GM10847 (cell line): Measurements from ENCODE around the gene OPALIN.

Experiments used
- POLR2A ChIP-seq: IDR thresholded peaks from 2 replicates; pipeline ENCODE4 v1.6.1; 2011; ENCODE audit not compliant: insufficient read length; ENCODE audit errors: extremely low read depth

Gene OPALIN

GRCh38 chr10:96352582-96352981 lies 6.2 kb downstream of the OPALIN start:
- no peak for TF ChIP-seq POLR2A

- no peak for TF ChIP-seq POLR2A
These were observed 6.8 kb downstream of the OPALIN start for GRCh38 chr10:96352027-96352426.

- no peak for TF ChIP-seq POLR2A
These were observed 12.5 kb downstream of the OPALIN start for GRCh38 chr10:96346295-96346694.

- TF ChIP-seq POLR2A: no peak
These were observed 13.6 kb downstream of the OPALIN start for GRCh38 chr10:96345222-96345621.

- no peak for TF ChIP-seq POLR2A
These were observed 14.6 kb downstream of the OPALIN start for GRCh38 chr10:96344178-96344577.

GRCh38 chr10:96342402-96342801 lies 16.4 kb downstream of the OPALIN start:
- no peak for TF ChIP-seq POLR2A

- no peak for TF ChIP-seq POLR2A
These were observed 17.3 kb downstream of the OPALIN start for GRCh38 chr10:96341219-96342182.

- no peak for TF ChIP-seq POLR2A
These were observed 18.6 kb downstream of the OPALIN start for GRCh38 chr10:96339956-96340904.

GRCh38 chr10:96339383-96339782 lies 19.4 kb downstream of the OPALIN start:
- no peak for TF ChIP-seq POLR2A

- no peak for TF ChIP-seq POLR2A
These were observed 20.4 kb downstream of the OPALIN start for GRCh38 chr10:96338279-96338925.

GRCh38 chr10:96337106-96337505 lies 21.7 kb downstream of the OPALIN start:
- no peak for TF ChIP-seq POLR2A

GRCh38 chr10:96334616-96335526 lies 23.9 kb downstream of the OPALIN start:
- no peak for TF ChIP-seq POLR2A

- no peak for TF ChIP-seq POLR2A
These were observed 25.7 kb downstream of the OPALIN start for GRCh38 chr10:96333101-96333500.

- no peak for TF ChIP-seq POLR2A
These were observed 31.3 kb downstream of the OPALIN start for GRCh38 chr10:96327462-96327861.
